ENCODE results near the gene IGFBP2.

DNA sequence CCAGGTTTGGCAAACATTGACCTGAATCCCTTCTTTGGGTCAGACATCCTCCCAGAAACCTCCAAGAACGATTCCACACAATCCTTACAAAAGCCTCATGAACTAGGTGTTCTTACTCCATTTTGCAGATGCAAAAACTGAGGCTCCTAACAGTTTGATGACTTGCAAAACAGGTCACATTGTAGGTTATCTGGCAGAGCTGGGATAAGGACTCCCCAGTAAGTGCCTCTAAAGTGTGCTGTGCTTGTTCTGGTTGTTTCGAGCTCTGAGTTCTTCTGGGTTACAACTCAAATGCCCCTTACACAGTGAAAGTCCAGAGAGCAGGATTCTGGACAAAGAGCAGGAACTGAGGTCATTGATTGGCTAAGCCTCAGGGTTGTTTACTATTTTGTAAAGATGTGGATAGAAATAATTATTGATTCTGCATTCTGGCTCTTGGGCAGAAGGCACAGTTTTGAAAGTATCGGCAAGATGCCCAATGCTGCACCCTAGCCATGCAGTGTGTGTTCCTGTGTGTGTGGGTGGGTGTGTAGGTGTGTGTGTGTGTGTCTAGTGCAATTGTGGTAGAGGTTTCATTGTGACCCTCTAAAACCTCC lies 17.0 kb upstream of the IGFBP2 start:
- TF ChIP-seq, protein P1, sequence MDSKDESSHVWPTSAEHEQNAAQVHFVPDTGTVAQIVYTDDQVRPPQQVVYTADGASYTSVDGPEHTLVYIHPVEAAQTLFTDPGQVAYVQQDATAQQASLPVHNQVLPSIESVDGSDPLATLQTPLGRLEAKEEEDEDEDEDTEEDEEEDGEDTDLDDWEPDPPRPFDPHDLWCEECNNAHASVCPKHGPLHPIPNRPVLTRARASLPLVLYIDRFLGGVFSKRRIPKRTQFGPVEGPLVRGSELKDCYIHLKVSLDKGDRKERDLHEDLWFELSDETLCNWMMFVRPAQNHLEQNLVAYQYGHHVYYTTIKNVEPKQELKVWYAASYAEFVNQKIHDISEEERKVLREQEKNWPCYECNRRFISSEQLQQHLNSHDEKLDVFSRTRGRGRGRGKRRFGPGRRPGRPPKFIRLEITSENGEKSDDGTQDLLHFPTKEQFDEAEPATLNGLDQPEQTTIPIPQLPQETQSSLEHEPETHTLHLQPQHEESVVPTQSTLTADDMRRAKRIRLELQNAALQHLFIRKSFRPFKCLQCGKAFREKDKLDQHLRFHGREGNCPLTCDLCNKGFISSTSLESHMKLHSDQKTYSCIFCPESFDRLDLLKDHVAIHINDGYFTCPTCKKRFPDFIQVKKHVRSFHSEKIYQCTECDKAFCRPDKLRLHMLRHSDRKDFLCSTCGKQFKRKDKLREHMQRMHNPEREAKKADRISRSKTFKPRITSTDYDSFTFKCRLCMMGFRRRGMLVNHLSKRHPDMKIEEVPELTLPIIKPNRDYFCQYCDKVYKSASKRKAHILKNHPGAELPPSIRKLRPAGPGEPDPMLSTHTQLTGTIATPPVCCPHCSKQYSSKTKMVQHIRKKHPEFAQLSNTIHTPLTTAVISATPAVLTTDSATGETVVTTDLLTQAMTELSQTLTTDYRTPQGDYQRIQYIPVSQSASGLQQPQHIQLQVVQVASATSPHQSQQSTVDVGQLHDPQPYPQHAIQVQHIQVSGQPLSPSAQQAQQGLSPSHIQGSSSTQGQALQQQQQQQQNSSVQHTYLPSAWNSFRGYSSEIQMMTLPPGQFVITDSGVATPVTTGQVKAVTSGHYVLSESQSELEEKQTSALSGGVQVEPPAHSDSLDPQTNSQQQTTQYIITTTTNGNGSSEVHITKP (IDR thresholded peaks at IDR 0.05; ENCODE audit: partially characterized antibody): no peak
- TF ChIP-seq NR2F6 (CRISPR knock-in tag; IDR thresholded peaks at IDR 0.05) (no peak), RFX5 (IDR thresholded peaks at IDR 0.05; ENCODE audit: low read depth, low read length) (no peak), ARHGAP35 (IDR thresholded peaks at IDR 0.05; ENCODE audit: partially characterized antibody) (no peak), ELF2 (CRISPR knock-in tag; IDR thresholded peaks at IDR 0.05) (no peak), NR1H2 (CRISPR knock-in tag; IDR thresholded peaks at IDR 0.05) (no peak), ESRRA (IDR thresholded peaks at IDR 0.05; ENCODE audit: borderline replicate concordance, low read depth) (no peak), SPI1 (IDR thresholded peaks at IDR 0.05; ENCODE audit: borderline replicate concordance, low read depth, low read length) (no peak), CTCF (IDR thresholded peaks at IDR 0.05 in 2 of 3, conservative IDR thresholded peaks at IDR 0.05 in 1 of 3; ENCODE audit: insufficient read depth in 2 of 3, low read depth in 1 of 3, low read length in 3 of 3) (no peak)
- TF ChIP-seq, protein P2, sequence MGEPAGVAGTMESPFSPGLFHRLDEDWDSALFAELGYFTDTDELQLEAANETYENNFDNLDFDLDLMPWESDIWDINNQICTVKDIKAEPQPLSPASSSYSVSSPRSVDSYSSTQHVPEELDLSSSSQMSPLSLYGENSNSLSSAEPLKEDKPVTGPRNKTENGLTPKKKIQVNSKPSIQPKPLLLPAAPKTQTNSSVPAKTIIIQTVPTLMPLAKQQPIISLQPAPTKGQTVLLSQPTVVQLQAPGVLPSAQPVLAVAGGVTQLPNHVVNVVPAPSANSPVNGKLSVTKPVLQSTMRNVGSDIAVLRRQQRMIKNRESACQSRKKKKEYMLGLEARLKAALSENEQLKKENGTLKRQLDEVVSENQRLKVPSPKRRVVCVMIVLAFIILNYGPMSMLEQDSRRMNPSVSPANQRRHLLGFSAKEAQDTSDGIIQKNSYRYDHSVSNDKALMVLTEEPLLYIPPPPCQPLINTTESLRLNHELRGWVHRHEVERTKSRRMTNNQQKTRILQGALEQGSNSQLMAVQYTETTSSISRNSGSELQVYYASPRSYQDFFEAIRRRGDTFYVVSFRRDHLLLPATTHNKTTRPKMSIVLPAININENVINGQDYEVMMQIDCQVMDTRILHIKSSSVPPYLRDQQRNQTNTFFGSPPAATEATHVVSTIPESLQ (CRISPR knock-in tag; IDR thresholded peaks at IDR 0.05): no peak
